Activated naive CD8-positive, alpha-beta T cell (primary cell): Measurements from ENCODE around the gene CD83.

Experiments used
- H3K27ac Mint-ChIP-seq: one replicate; pipeline ENCODE4 v1.8.0; 2021; ENCODE audit warnings: mixed read lengths
- H3K27me3 Mint-ChIP-seq: one replicate; pipeline ENCODE4 v1.8.0; 2021; ENCODE audit warnings: mixed read lengths
- H3K36me3 Mint-ChIP-seq: one replicate; pipeline ENCODE4 v1.8.0; 2021; ENCODE audit warnings: mixed read lengths
- H3K4me1 Mint-ChIP-seq: one replicate; pipeline ENCODE4 v1.8.0; 2021; ENCODE audit warnings: low read depth, mixed read lengths
- H3K4me3 Mint-ChIP-seq: one replicate; pipeline ENCODE4 v1.8.0; 2021; ENCODE audit warnings: mild to moderate bottlenecking, mixed read lengths
- H3K9me3 Mint-ChIP-seq: one replicate; pipeline ENCODE4 v1.8.0; 2021; ENCODE audit warnings: low read depth, mixed read lengths

CD83 gene

DNA sequence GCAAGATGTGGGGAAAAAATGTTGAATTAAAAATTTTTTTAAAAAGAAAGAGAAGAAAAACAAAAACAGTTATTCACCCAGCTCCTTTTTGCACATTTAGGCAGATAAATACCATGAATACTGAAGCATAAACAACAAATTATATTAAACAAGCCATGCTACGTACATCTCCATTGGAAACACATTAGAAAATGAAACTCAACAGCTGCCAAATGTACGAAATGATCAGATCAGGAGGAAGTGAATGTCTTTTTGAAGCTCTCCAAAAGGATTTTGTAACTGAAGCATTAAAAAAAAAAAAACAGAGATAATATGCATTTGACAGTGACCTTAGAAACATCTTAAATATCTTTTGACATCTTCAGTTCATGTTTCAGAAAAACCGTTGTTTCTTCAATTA is 56.7 kb downstream of the CD83 start:
- no peaks in the 10 kb centered on the region for H3K27me3 Mint-ChIP-seq
- H3K36me3 Mint-ChIP-seq, result peaks cover 10% of the 10 kb centered on the region
- H3K27ac Mint-ChIP-seq, result no peak overlapping the region
- no peaks in the 10 kb centered on the region for H3K4me1 Mint-ChIP-seq
- H3K9me3 Mint-ChIP-seq, result peaks cover 19% of the 10 kb centered on the region
- H3K4me3 Mint-ChIP-seq, result no peak overlapping the region

DNA sequence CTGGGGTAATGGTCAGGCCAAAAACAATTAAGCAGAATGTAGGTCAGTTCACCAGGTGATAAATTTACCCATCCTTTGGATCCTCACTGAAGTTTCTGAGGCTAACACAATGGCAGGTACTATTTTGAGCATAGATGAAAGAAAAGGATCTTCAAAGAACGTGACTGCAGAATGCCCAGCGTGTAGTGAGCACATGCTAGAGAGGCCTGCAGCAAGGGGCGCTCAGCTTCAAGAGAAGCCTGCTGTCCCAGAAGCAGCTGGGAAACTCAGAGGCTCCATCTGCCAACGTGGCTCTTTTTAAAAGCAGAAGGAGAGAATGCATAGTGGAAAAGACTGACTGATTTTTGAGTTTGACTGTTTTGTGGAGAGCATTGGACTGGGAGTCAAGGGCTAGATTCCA is 57.4 kb downstream of the CD83 start:
- peaks cover 9% of the 10 kb centered on the region for H3K36me3 Mint-ChIP-seq
- H3K27ac Mint-ChIP-seq, result no peak overlapping the region

DNA sequence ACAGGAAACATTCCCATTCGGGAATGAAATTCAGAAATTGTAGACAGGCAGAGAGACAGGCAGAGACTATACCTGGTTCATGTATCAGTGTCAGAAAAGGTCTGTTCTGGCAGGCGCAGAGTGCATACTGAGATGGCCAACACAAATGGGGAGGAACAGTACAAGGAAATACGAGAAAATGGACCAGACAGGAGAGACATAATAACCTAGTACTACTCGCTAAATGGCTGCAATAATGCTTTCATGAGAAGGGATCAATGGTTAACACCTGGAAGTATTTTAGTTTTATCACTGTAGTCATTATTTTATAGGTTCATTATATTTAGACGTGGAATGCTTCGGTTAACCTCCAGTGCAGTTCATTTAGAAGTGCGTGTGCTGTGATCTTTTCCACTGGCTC is 58.9 kb downstream of the CD83 start:
- Mint-ChIP-seq H3K36me3 (peaks cover 3% of the 10 kb centered on the region), H3K9me3 (peaks cover 2% of the 10 kb centered on the region), H3K4me1 (no peaks in the 10 kb centered on the region), H3K27me3 (no peaks in the 10 kb centered on the region), H3K27ac (no peak overlapping the region), H3K4me3 (no peak overlapping the region)

More for the DNA sequence above, 57.4 kb downstream of the CD83 start:
- no peaks in the 10 kb centered on the region for H3K27me3 Mint-ChIP-seq
- peaks cover 11% of the 10 kb centered on the region for H3K9me3 Mint-ChIP-seq
- H3K4me1 Mint-ChIP-seq, result no peaks in the 10 kb centered on the region
- no peak overlapping the region for H3K4me3 Mint-ChIP-seq

DNA sequence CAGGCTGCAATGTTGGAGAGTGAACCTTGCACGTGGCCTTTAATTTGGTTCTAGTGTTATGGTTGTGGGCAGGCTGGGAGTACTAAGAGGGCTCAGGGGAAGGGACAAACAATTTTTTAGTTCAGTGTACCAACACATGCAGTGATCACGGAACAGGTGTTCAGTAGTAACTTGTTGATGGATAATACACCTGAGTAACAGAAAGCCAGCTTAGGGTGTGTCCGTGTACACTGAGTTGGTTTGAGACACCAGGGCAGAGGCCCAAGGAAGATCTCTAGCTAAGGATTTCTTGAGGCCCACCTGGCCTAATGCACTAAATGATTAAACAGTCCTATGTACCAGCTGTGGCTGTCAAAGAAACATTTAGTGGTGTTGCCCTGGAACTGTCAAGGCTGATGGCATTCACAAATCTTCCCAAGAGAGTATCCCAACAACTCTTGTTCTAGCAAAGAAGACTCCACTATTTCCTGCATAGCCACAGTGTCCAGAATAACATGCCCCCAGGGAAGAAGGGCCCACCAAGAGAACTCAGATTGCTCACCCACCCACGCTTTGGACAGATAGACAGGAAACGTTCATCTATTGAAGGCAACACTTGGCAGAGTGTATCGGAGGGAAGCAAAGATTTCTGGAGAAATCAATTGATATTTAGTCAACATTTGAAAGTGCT is 60.0 kb downstream of the CD83 start:
- H3K27ac Mint-ChIP-seq, result no peak overlapping the region
- no peaks in the 10 kb centered on the region for H3K4me1 Mint-ChIP-seq
- H3K4me3 Mint-ChIP-seq, result no peak overlapping the region
- no peaks in the 10 kb centered on the region for H3K9me3 Mint-ChIP-seq
- H3K36me3 Mint-ChIP-seq, result no peaks in the 10 kb centered on the region
- no peaks in the 10 kb centered on the region for H3K27me3 Mint-ChIP-seq

DNA sequence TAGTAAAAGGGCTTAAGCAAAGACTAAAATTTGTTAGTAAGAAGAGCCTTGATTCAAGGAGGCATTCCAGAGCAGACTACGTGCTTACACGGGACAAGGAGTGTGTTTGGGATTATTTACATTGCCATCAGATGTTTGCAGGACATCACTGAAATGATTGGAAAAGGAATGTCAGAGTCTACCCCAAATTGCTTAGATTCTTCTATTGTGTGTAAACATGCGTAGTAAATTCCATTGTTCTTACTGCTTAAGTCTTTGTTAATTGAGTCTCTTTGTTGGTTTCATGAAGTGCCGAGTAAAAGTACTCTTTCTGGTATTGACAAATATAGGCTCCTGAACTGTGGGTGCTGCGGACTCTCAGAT is 60.5 kb downstream of the CD83 start:
- no peak overlapping the region for H3K27ac Mint-ChIP-seq
- H3K4me1 Mint-ChIP-seq, result no peaks in the 10 kb centered on the region
- no peaks in the 10 kb centered on the region for H3K36me3 Mint-ChIP-seq
- no peak overlapping the region for H3K4me3 Mint-ChIP-seq
- H3K27me3 Mint-ChIP-seq, result no peaks in the 10 kb centered on the region
- no peaks in the 10 kb centered on the region for H3K9me3 Mint-ChIP-seq

DNA sequence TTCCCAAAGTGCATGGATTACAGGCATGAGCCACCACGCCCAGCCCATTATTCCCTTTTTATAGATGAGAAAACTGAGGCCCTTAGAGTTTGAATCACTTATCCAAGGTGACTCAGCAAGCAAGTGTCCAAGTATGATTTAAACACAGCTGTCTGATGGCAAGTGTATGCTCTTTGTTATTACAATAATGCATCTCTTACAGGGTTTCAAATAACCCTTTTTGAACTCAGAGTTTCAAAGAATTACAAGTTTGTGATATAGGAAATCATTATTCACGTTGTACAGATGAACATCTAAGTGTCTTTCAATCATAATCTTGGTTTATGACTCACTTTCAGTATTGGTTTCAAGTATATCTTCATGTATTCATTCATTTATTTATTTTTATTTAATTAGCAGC is 63.0 kb downstream of the CD83 start:
- H3K27me3 Mint-ChIP-seq, result no peaks in the 10 kb centered on the region
- H3K9me3 Mint-ChIP-seq, result no peaks in the 10 kb centered on the region
- H3K4me1 Mint-ChIP-seq, result no peaks in the 10 kb centered on the region
- H3K27ac Mint-ChIP-seq, result no peak overlapping the region
- H3K36me3 Mint-ChIP-seq, result no peaks in the 10 kb centered on the region
- no peak overlapping the region for H3K4me3 Mint-ChIP-seq

DNA sequence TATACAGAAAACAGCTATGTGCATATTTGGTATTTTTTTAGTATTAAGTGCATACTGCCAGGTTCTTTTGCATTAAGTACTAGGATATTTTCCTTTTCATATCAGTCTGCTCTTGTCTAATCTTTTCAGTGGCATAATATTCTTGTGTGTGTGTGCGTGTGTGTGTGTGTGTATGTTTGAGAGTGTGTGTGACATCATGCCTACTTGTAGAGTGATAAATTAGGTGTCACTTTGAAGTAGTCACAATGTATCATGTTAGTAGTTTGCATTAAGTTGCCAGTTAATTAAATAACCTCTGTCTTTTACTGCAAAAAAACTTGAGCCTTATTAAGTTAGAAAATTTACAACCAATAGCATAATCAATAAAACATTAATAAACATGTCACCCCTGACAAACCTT is 65.3 kb downstream of the CD83 start:
- Mint-ChIP-seq H3K27ac (no peak overlapping the region), H3K4me1 (no peaks in the 10 kb centered on the region), H3K4me3 (no peak overlapping the region), H3K36me3 (no peaks in the 10 kb centered on the region), H3K9me3 (no peaks in the 10 kb centered on the region), H3K27me3 (no peaks in the 10 kb centered on the region)
